Coronary artery (tissue), 2 donors: ENCODE results near the gene ZNF285.
"Not testable (repeated sequence)": the region's sequence is repeated elsewhere in the genome, so short reads cannot be mapped to it uniquely, and the experiment has no call there.

Source experiments
- DNase-seq: peaks from one replicate; pipeline ENCODE4 v3.0.0-alpha.2; 2017; ENCODE audit warnings: low spot score
- H3K27ac ChIP-seq, 2 donors: fragments of 200-600 bp; sonication (generic); one replicate each; pipeline ENCODE4 v1.5.1; 2016 to 2019
- H3K4me3 ChIP-seq: fragments of 200-600 bp; sonication (generic); 2 replicates; pipeline ENCODE4 v1.5.1; 2016; ENCODE audit warnings: mild to moderate bottlenecking, moderate library complexity
- TF ChIP-seq, protein P1 (sequence below): fragments of 200-600 bp; sonication (generic); IDR thresholded peaks from one replicate; pipeline ENCODE4 v1.5.1; 2019; ENCODE audit warnings: antibody characterized with exemption

Gene ZNF285

DNA sequence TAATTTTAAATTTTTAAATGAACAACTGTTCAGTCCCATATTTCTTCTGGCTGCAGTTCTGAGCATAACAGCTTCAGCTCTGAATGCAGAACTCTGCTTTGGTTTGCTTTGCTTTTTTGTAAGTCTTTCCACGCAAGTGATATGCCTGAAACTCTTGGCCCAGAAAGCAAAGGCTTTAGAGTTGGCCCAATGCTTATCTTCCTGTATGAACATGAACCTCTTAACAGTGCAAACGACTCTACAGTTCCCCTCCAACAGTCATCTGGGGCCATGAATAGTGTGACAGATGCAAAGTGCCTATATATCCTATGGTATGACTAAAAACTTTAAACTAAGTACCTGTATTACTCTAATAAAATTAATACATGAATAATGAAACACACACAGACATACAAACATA is 59.6 kb downstream of the ZNF285 start:
- DNase-seq, result no peak
- Histone ChIP-seq H3K4me3 (no peak overlapping the region), H3K27ac (no peak overlapping the region)
- TF ChIP-seq, protein P1, sequence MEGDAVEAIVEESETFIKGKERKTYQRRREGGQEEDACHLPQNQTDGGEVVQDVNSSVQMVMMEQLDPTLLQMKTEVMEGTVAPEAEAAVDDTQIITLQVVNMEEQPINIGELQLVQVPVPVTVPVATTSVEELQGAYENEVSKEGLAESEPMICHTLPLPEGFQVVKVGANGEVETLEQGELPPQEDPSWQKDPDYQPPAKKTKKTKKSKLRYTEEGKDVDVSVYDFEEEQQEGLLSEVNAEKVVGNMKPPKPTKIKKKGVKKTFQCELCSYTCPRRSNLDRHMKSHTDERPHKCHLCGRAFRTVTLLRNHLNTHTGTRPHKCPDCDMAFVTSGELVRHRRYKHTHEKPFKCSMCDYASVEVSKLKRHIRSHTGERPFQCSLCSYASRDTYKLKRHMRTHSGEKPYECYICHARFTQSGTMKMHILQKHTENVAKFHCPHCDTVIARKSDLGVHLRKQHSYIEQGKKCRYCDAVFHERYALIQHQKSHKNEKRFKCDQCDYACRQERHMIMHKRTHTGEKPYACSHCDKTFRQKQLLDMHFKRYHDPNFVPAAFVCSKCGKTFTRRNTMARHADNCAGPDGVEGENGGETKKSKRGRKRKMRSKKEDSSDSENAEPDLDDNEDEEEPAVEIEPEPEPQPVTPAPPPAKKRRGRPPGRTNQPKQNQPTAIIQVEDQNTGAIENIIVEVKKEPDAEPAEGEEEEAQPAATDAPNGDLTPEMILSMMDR, result no peak

DNA sequence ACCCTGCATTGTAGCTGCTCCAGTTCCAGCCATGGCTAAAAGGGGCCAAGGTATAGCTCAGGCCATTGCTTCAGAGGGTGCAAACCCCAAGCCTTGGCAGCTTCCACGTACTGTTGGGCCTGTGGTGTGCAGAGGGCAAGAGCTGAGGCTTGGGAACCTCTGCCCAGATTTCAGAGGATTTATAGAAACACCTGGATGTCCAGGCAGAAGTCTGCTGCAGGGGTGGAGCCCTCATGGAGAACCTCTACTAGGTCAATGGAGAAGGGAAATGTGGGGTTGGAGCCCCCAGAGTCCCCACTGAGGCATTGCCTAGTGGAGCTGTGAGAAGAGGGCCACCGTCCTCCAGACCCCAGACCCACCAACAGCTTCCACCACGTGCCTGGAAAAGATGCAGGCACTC is 66.8 kb downstream of the ZNF285 start:
- H3K4me3 ChIP-seq, DNase-seq, H3K27ac ChIP-seq: not testable (repeated sequence)
